ENCODE measurements around the gene IL22RA2. TPM values are rescaled to one million over a fixed set of nuclear protein-coding genes. Genes with fewer than 3 reads are reported as not detected.

The IL22RA2 gene
- total and polyA plus RNA-seq, 9 of the 15 experiments (the other 6 are each of a cell fraction or from before 2014, with no cell fraction given), result 0.03 TPM; not detected in 8

- Histone ChIP-seq H3K4me2 (ENCODE audit: insufficient read depth, low read length) (peak overlapping the region; percentile 99), H3K9me3 (replicated peaks; ENCODE audit: control insufficient read depth, insufficient read depth, low read depth, low read length) (peaks cover 6% of the 10 kb centered on the region), H3K79me2 (ENCODE audit: control insufficient read depth, insufficient read depth, low read length) (peaks cover 70% of the 10 kb centered on the region), H3K4me1 (replicated peaks in 1 of 2; ENCODE audit: control insufficient read depth in 2 of 2, insufficient read depth in 2 of 2, low read length in 2 of 2) (peaks cover 9 to 33% of the 10 kb centered on the region in 2 experiments), H3K9ac (ENCODE audit: insufficient read depth in 1 of 2, low read depth in 2 of 2, low read length in 2 of 2) (peak overlapping the region in 1 of 2 experiments; percentile 69; a peak in 1 of 4 replicates), H3K27me3 (ENCODE audit: control insufficient read depth in 2 of 2, insufficient read depth in 2 of 2, low read length in 2 of 2) (no peaks in the 10 kb centered on the region), H4K20me1 (replicated peaks; ENCODE audit: control insufficient read depth, insufficient read depth, low read length) (peaks cover 4% of the 10 kb centered on the region; the same call in 1 of the 2 replicates), H2AFZ (ENCODE audit: low read depth, low read length) (no peak overlapping the region), H3K36me3 (ENCODE audit: control insufficient read depth, insufficient read depth, low read length) (no peaks in the 10 kb centered on the region; the same call in 2 of the 3 replicates), H3K27ac (ENCODE audit: extremely low read depth, low read depth, low read length) (no peak overlapping the region), H3K4me3 (0 out of 2 replicates have a peak overlapping the region, but pooled peaks have one; percentile 79), H3K9me1 (ENCODE audit: control insufficient read depth, insufficient read depth, low read length) (no peaks in the 10 kb centered on the region)
- in situ Hi-C loops (cut with MboI), result no loop called here
- TF ChIP-seq CXXC5 (CRISPR knock-in tag; IDR thresholded peaks at IDR 0.05) (peak; percentile 12; the same call in 1 of the 2 replicates), NFIC (IDR thresholded peaks at IDR 0.05) (no peak), ZFX (CRISPR knock-in tag; IDR thresholded peaks at IDR 0.05) (peak; percentile 34)
- ChIA-PET CTCF (ENCODE audit: low intra/inter-chr PET ratio) (interaction anchor here (0.6 kb wide), 1 partner anchor 198 kb away, joined by 3 read pairs; no protein-coding TSS in a partner anchor), POLR2A (interaction anchor here (1.3 to 1.5 kb wide), 3 partner anchors 8 to 21 kb away, joined by 3 to 7 read pairs (median 3); no protein-coding TSS in a partner anchor)
- FAIRE-seq (no peak), DNase-seq (ENCODE audit: extremely low read depth in 1 of 4, low spot score in 3 of 4) (no peak), ATAC-seq (no peak)
- no TSS peak for BruUV-seq (replicated peaks)
- WGBS (ENCODE audit: insufficient coverage, low coverage, missing lambda C conversion rate), result 57% methylated on average over 12 of the region's 12 CpGs
- intact Hi-C loops (cut with micrococcal nuclease), result no loop called here
Measured at GRCh38 chr6:137216875-137217553, 43.6 kb upstream of the IL22RA2 start.

DNA sequence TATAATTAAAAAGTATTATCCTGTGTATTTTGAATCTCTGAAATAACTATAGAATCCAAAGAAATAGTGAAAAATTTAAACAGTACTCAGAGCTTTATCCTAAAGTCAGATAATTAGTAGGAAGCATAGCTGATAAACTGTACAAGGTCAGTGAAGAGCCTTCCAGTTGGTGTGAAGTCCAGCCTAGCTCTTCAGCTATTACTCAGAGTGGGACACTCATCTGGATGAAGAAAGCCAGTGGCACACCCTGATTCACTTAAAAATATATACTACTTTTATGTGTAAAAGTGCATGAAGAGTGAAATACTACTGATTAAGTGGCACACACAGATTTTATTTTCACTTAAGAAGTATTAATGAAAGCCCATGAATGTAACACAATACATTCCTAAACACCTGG lies 42.7 kb upstream of the IL22RA2 start:
- POLR2A ChIA-PET, result interaction anchor here (1.0 kb wide), 1 partner anchor 8 kb away, joined by 3 read pairs; no protein-coding TSS in a partner anchor
- no TSS peak for BruUV-seq (replicated peaks)
- H3K4me3 ChIP-seq, result no peak overlapping the region

More for the DNA sequence above, 42.7 kb upstream of the IL22RA2 start:
- Histone ChIP-seq H3K9ac (ENCODE audit: insufficient read depth in 1 of 2, low read depth in 2 of 2, low read length in 2 of 2) (no peak overlapping the region), H3K4me2 (ENCODE audit: insufficient read depth, low read length) (no peak overlapping the region), H3K27me3 (ENCODE audit: control insufficient read depth in 2 of 2, insufficient read depth in 2 of 2, low read length in 2 of 2) (no peaks in the 10 kb centered on the region), H3K36me3 (ENCODE audit: control insufficient read depth, insufficient read depth, low read length) (peaks cover 5% of the 10 kb centered on the region; the same call in 2 of the 3 replicates), H3K9me1 (ENCODE audit: control insufficient read depth, insufficient read depth, low read length) (no peaks in the 10 kb centered on the region), H2AFZ (ENCODE audit: low read depth, low read length) (no peak overlapping the region), H3K79me2 (ENCODE audit: control insufficient read depth, insufficient read depth, low read length) (peaks cover 78% of the 10 kb centered on the region), H3K9me3 (replicated peaks; ENCODE audit: control insufficient read depth, insufficient read depth, low read depth, low read length) (peaks cover 6% of the 10 kb centered on the region), H3K27ac (ENCODE audit: extremely low read depth, low read depth, low read length) (no peak overlapping the region), H4K20me1 (replicated peaks; ENCODE audit: control insufficient read depth, insufficient read depth, low read length) (peaks cover 4% of the 10 kb centered on the region; the same call in 1 of the 2 replicates), H3K4me1 (replicated peaks in 1 of 2; ENCODE audit: control insufficient read depth in 2 of 2, insufficient read depth in 2 of 2, low read length in 2 of 2) (peaks cover 9 to 33% of the 10 kb centered on the region in 2 experiments; a peak in 4 of 5 replicates)
- TF ChIP-seq ZNF695 (CRISPR knock-in tag; IDR thresholded peaks at IDR 0.05), result no peak
- no peak for TF ChIP-seq ZEB2 (IDR thresholded peaks at IDR 0.05)
- TF ChIP-seq HNRNPH1 (optimal IDR thresholded peaks at IDR 0.05; ENCODE audit: low read depth, low read length), result no peak
- TF ChIP-seq, protein P1, sequence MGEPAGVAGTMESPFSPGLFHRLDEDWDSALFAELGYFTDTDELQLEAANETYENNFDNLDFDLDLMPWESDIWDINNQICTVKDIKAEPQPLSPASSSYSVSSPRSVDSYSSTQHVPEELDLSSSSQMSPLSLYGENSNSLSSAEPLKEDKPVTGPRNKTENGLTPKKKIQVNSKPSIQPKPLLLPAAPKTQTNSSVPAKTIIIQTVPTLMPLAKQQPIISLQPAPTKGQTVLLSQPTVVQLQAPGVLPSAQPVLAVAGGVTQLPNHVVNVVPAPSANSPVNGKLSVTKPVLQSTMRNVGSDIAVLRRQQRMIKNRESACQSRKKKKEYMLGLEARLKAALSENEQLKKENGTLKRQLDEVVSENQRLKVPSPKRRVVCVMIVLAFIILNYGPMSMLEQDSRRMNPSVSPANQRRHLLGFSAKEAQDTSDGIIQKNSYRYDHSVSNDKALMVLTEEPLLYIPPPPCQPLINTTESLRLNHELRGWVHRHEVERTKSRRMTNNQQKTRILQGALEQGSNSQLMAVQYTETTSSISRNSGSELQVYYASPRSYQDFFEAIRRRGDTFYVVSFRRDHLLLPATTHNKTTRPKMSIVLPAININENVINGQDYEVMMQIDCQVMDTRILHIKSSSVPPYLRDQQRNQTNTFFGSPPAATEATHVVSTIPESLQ (CRISPR knock-in tag; IDR thresholded peaks at IDR 0.05), result no peak
- CTCF ChIA-PET (ENCODE audit: low intra/inter-chr PET ratio), result no interaction called here
- in situ Hi-C loops (cut with MboI), result no loop called here
- intact Hi-C loops (cut with micrococcal nuclease), result no loop called here
- DNase-seq (ENCODE audit: extremely low read depth in 1 of 4, low spot score in 3 of 4), result no peak
- FAIRE-seq, result no peak
- no peak for ATAC-seq

All from K562 (cell line).